Lower leg skin (tissue), 3 donors: ENCODE measurements around the gene CFAP410.

Experiments used
- POLR2A ChIP-seq, 2 donors: fragments of 450-650 bp; IDR thresholded peaks; one replicate each; pipeline ENCODE4 v1.6.1; 2016 to 2017; ENCODE audit warnings: antibody characterized with exemption in 2 of 2, mild to moderate bottlenecking in 1 of 2, moderate library complexity in 1 of 2
- TF ChIP-seq, protein P1 (sequence below), 3 donors: fragments of 450-650 bp; IDR thresholded peaks; one replicate each; pipeline ENCODE4 v1.5.1; 2016; ENCODE audit warnings: antibody characterized with exemption in 3 of 3, mild to moderate bottlenecking in 3 of 3, moderate library complexity in 2 of 3

- TF ChIP-seq, protein P1, sequence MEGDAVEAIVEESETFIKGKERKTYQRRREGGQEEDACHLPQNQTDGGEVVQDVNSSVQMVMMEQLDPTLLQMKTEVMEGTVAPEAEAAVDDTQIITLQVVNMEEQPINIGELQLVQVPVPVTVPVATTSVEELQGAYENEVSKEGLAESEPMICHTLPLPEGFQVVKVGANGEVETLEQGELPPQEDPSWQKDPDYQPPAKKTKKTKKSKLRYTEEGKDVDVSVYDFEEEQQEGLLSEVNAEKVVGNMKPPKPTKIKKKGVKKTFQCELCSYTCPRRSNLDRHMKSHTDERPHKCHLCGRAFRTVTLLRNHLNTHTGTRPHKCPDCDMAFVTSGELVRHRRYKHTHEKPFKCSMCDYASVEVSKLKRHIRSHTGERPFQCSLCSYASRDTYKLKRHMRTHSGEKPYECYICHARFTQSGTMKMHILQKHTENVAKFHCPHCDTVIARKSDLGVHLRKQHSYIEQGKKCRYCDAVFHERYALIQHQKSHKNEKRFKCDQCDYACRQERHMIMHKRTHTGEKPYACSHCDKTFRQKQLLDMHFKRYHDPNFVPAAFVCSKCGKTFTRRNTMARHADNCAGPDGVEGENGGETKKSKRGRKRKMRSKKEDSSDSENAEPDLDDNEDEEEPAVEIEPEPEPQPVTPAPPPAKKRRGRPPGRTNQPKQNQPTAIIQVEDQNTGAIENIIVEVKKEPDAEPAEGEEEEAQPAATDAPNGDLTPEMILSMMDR (IDR thresholded peaks at IDR 0.05): no peak
- no peak for TF ChIP-seq POLR2A (IDR thresholded peaks at IDR 0.05)
Observed at GRCh38 chr21:44313451-44313850, 25.7 kb downstream of the CFAP410 start.
